ENCODE measurements around the gene RAB20. TPM values are rescaled to one million over a fixed set of nuclear protein-coding genes. Genes with fewer than 3 reads are reported as not detected.

RAB20 gene
- total RNA-seq, 1 donor from 2014 or later: 10.0 TPM

DNA sequence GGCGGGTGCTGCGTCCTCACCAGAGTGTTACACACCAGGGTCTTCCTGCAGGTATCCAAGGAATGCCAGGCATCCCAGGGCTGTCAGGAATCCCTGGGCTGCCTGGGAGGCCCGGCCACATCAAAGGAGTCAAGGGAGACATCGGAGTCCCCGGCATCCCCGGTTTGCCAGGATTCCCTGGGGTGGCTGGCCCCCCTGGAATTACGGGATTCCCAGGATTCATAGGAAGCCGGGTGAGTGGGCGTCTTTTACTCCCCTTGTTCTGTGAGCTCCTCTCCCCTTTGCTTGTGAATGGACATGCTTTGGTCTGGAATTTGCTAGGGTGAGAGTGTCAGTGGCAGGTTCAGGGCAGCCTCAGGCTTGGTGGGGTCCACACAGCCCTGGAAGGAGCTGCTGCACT, 75.9 kb downstream of the RAB20 start:
- H3K27ac Mint-ChIP-seq (ENCODE audit: unreplicated experiment): peak overlapping the region; percentile 69
- DNase-seq (ENCODE audit: extremely low spot score, unreplicated experiment): no peak

DNA sequence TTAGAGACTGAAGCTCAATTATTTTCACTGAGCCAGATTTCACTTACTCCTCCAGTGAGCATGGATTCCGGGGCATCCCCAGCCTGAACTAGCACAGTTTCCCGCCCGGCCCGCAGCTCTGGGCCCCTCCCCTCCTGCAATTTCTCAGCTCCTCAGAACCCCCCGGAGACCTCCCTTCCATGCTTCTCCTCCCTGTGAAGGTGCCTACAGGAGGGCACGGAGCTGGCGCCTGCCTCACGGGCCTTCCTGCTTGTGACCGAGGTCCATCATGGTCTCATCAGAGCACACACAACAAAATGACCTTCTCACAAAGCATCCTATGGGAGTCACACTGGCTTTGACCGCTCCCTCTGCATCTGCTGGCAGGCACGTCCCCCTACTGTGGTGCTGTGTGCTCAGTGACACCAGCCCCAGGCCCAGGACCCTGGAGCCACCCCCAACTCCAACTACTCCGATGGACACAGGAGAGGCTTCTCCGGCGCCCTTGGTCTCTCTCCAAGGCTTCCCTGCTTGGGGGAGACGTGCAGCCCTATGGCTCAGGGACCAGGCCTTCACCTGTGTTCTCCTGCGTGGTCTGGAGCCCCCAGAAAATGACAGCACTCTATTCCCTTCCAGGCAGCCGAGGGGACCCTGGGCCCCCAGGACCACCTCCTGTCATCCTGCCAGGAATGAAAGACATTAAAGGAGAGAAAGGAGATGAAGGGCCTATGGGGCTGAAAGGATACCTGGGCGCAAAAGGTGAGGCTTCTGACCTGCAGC, 77.1 kb downstream of the RAB20 start:
- Mint-ChIP-seq H3K27ac (ENCODE audit: unreplicated experiment) (peak overlapping the region; percentile 53), H3K4me1 (ENCODE audit: unreplicated experiment) (peaks cover 8% of the 10 kb centered on the region), H3K9me3 (ENCODE audit: unreplicated experiment) (no peaks in the 10 kb centered on the region), H3K36me3 (ENCODE audit: unreplicated experiment) (peaks cover 49% of the 10 kb centered on the region), H3K27me3 (ENCODE audit: unreplicated experiment) (no peaks in the 10 kb centered on the region), H3K4me3 (ENCODE audit: unreplicated experiment) (no peak overlapping the region)
- no peak for DNase-seq (ENCODE audit: extremely low spot score, unreplicated experiment)
- TF ChIP-seq, protein P1, sequence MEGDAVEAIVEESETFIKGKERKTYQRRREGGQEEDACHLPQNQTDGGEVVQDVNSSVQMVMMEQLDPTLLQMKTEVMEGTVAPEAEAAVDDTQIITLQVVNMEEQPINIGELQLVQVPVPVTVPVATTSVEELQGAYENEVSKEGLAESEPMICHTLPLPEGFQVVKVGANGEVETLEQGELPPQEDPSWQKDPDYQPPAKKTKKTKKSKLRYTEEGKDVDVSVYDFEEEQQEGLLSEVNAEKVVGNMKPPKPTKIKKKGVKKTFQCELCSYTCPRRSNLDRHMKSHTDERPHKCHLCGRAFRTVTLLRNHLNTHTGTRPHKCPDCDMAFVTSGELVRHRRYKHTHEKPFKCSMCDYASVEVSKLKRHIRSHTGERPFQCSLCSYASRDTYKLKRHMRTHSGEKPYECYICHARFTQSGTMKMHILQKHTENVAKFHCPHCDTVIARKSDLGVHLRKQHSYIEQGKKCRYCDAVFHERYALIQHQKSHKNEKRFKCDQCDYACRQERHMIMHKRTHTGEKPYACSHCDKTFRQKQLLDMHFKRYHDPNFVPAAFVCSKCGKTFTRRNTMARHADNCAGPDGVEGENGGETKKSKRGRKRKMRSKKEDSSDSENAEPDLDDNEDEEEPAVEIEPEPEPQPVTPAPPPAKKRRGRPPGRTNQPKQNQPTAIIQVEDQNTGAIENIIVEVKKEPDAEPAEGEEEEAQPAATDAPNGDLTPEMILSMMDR (IDR thresholded peaks at IDR 0.05): no peak

More for the DNA sequence above, 75.9 kb downstream of the RAB20 start:
- Mint-ChIP-seq H3K27me3 (ENCODE audit: unreplicated experiment) (no peaks in the 10 kb centered on the region), H3K36me3 (ENCODE audit: unreplicated experiment) (peaks cover 53% of the 10 kb centered on the region), H3K9me3 (ENCODE audit: unreplicated experiment) (no peaks in the 10 kb centered on the region), H3K4me3 (ENCODE audit: unreplicated experiment) (no peak overlapping the region), H3K4me1 (ENCODE audit: unreplicated experiment) (peaks cover 8% of the 10 kb centered on the region)
- TF ChIP-seq, protein P1 (IDR thresholded peaks at IDR 0.05): no peak

DNA sequence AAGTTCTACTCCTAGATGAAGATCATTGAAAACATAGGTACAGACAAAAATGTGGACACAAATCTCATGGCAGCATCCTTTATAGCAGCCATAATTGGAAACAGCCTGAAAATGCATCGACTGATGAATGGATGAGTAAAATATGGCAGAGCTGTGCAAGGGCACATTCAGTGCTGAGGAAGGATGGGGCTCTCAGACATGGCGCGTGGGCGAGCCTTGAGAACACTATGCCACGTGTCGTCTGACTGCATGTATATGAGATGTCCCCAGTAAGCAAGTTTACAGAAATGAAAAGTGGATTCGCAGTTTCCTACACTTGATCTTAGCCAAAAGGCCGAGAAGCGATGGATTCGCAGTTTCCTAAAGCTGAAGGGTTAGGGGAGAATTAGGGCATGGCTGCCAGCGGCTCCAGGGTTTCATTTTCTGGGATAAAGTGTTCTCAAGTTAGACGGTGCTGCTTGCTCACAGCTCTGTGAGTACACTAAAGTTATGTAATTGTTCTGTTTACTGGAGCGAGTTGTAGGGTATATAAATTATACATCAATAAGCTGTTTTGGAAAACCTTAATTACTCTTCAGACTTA, 78.0 kb downstream of the RAB20 start:
- H3K4me1 Mint-ChIP-seq (ENCODE audit: unreplicated experiment): peaks cover 8% of the 10 kb centered on the region
- no peak for DNase-seq (ENCODE audit: extremely low spot score, unreplicated experiment)
- peak overlapping the region; percentile 53 for H3K27ac Mint-ChIP-seq (ENCODE audit: unreplicated experiment)
- H3K27me3 Mint-ChIP-seq (ENCODE audit: unreplicated experiment): no peaks in the 10 kb centered on the region
- no peaks in the 10 kb centered on the region for H3K9me3 Mint-ChIP-seq (ENCODE audit: unreplicated experiment)
- H3K36me3 Mint-ChIP-seq (ENCODE audit: unreplicated experiment): peaks cover 40% of the 10 kb centered on the region
- no peak overlapping the region for H3K4me3 Mint-ChIP-seq (ENCODE audit: unreplicated experiment)
- TF ChIP-seq, protein P1 (IDR thresholded peaks at IDR 0.05): no peak

DNA sequence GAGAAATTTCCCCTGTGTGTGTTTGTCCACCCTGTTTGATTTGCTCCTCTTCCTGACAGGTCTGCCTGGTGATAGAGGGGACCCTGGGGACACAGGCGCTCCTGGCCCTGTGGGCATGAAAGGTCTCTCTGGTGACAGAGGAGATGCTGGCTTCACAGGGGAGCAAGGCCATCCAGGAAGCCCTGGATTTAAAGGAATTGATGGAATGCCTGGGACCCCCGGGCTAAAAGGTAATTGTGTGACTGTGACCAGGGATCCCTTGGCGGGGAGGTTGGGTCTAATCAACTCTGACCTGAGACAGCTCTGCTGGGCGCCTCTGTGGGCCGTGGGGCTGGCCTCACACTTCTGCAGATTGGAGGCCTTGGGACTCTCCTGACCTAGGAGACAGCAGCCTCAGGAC, 81.4 kb downstream of the RAB20 start:
- Mint-ChIP-seq H3K4me3 (ENCODE audit: unreplicated experiment) (no peak overlapping the region), H3K27ac (ENCODE audit: unreplicated experiment) (peak overlapping the region; percentile 47), H3K36me3 (ENCODE audit: unreplicated experiment) (peaks cover 60% of the 10 kb centered on the region), H3K4me1 (ENCODE audit: unreplicated experiment) (no peaks in the 10 kb centered on the region), H3K9me3 (ENCODE audit: unreplicated experiment) (no peaks in the 10 kb centered on the region), H3K27me3 (ENCODE audit: unreplicated experiment) (no peaks in the 10 kb centered on the region)
- no peak for DNase-seq (ENCODE audit: extremely low spot score, unreplicated experiment)
- TF ChIP-seq, protein P1 (IDR thresholded peaks at IDR 0.05): no peak

DNA sequence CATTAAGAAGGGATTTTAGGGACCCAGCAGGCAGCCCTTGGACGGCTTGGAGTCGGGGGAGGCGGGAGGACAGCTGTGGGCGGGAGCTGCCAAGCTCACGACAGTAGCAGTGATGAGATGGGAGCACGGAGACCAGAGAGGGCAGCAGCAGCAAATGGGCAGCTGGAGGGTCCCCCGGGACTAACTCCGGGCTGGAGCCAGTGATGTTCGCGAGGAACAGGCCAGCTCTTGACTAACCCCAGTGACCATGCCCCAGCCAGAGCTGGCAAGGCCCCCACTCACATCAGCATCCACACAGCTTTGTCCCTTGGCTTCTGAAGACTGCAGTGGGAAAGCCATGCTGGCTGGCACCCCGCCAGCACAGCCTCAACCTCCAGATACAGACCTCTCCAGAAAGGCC, 81.9 kb downstream of the RAB20 start:
- H3K27ac Mint-ChIP-seq (ENCODE audit: unreplicated experiment): peak overlapping the region; percentile 47
- no peak overlapping the region for H3K4me3 Mint-ChIP-seq (ENCODE audit: unreplicated experiment)
- no peaks in the 10 kb centered on the region for H3K4me1 Mint-ChIP-seq (ENCODE audit: unreplicated experiment)
- peaks cover 63% of the 10 kb centered on the region for H3K36me3 Mint-ChIP-seq (ENCODE audit: unreplicated experiment)
- TF ChIP-seq, protein P1 (IDR thresholded peaks at IDR 0.05): no peak
- no peaks in the 10 kb centered on the region for H3K9me3 Mint-ChIP-seq (ENCODE audit: unreplicated experiment)
- no peak for DNase-seq (ENCODE audit: extremely low spot score, unreplicated experiment)
- no peaks in the 10 kb centered on the region for H3K27me3 Mint-ChIP-seq (ENCODE audit: unreplicated experiment)
